ENCODE data around the gene HDGF. TPM values are rescaled to one million over a fixed set of nuclear protein-coding genes. Genes with fewer than 3 reads are reported as not detected.

Gene HDGF
- total and polyA plus RNA-seq, 9 of the 15 experiments (the other 6 are each of a cell fraction or from before 2014, with no cell fraction given): 38.8 to 601 (median 400) TPM

DNA sequence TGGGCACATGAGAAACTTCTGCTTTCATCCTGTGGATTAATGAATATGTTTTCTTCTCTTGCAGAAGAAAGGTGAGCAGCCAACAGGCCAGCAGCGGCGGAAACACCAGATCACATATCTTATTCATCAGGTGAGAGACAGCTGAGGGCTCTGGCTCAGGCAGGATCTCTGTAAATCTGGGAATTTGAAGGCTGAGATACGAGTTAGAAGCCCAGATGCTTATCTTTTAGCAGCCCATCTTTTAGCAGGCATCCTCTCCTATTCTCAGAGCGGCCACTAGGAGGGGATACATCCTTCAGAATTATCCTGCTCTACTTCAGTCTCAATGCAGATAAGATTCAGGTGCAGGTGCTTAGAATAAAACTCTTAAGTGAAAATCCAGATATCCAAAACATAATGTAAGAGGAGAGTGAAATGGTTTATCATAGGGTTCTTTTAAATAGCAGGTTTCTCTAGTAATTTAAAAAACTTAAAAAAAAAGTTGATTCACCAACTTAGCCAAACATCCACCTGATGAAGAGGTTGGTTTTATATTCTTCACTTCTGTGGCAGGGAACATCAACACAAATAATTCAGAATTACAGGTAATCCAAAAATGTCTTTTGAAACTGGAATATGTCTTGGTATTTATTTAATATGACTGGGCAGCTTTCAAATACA, 45.9 kb upstream of the HDGF start (continued):
- no peak for TF ChIP-seq ETV6 (IDR thresholded peaks at IDR 0.05; ENCODE audit: borderline replicate concordance in 1 of 2, low read depth in 2 of 2, low read length in 1 of 2)
- no peak for TF ChIP-seq ETV6 (CRISPR knock-in tag; IDR thresholded peaks at IDR 0.05; ENCODE audit: borderline replicate concordance)
- no peak for TF ChIP-seq SREBF1 (IDR thresholded peaks at IDR 0.05; ENCODE audit: borderline replicate concordance, low read depth, low read length)
- no peak for TF ChIP-seq KDM5B (IDR thresholded peaks at IDR 0.05; ENCODE audit: insufficient replicate concordance, low read depth, low read length)
- TF ChIP-seq ZBED1 (IDR thresholded peaks at IDR 0.05): no peak
- no peak for TF ChIP-seq LARP7 (IDR thresholded peaks at IDR 0.05)
- no peak for TF ChIP-seq SMARCE1 (IDR thresholded peaks at IDR 0.05)
- no peak for TF ChIP-seq ZNF217 (CRISPR knock-in tag; IDR thresholded peaks at IDR 0.05)
- no peak for TF ChIP-seq EHMT2 (IDR thresholded peaks at IDR 0.05)
- TF ChIP-seq NBN (IDR thresholded peaks at IDR 0.05; ENCODE audit: low read depth): peak; percentile 48; the same call in 1 of the 2 replicates
- TF ChIP-seq, protein P1, sequence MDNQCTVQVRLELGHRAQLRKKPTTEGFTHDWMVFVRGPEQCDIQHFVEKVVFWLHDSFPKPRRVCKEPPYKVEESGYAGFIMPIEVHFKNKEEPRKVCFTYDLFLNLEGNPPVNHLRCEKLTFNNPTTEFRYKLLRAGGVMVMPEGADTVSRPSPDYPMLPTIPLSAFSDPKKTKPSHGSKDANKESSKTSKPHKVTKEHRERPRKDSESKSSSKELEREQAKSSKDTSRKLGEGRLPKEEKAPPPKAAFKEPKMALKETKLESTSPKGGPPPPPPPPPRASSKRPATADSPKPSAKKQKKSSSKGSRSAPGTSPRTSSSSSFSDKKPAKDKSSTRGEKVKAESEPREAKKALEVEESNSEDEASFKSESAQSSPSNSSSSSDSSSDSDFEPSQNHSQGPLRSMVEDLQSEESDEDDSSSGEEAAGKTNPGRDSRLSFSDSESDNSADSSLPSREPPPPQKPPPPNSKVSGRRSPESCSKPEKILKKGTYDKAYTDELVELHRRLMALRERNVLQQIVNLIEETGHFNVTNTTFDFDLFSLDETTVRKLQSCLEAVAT (IDR thresholded peaks at IDR 0.05): no peak
- TF ChIP-seq DMBX1 (CRISPR knock-in tag; IDR thresholded peaks at IDR 0.05; ENCODE audit: borderline replicate concordance): no peak
- TF ChIP-seq GABPB2 (CRISPR knock-in tag; conservative IDR thresholded peaks at IDR 0.05): no peak
- TF ChIP-seq ELF4 (CRISPR knock-in tag; IDR thresholded peaks at IDR 0.05): no peak
- no peak for TF ChIP-seq TRIM28 (IDR thresholded peaks at IDR 0.05)
- TF ChIP-seq EWSR1 (IDR thresholded peaks at IDR 0.05; ENCODE audit: borderline replicate concordance, low read depth, partially characterized antibody): no peak
- no peak for TF ChIP-seq YBX1 (IDR thresholded peaks at IDR 0.05)
- TF ChIP-seq RBM17 (IDR thresholded peaks at IDR 0.05; ENCODE audit: borderline replicate concordance, low read depth, low read length): no peak
- TF ChIP-seq, protein P2, sequence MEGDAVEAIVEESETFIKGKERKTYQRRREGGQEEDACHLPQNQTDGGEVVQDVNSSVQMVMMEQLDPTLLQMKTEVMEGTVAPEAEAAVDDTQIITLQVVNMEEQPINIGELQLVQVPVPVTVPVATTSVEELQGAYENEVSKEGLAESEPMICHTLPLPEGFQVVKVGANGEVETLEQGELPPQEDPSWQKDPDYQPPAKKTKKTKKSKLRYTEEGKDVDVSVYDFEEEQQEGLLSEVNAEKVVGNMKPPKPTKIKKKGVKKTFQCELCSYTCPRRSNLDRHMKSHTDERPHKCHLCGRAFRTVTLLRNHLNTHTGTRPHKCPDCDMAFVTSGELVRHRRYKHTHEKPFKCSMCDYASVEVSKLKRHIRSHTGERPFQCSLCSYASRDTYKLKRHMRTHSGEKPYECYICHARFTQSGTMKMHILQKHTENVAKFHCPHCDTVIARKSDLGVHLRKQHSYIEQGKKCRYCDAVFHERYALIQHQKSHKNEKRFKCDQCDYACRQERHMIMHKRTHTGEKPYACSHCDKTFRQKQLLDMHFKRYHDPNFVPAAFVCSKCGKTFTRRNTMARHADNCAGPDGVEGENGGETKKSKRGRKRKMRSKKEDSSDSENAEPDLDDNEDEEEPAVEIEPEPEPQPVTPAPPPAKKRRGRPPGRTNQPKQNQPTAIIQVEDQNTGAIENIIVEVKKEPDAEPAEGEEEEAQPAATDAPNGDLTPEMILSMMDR (IDR thresholded peaks at IDR 0.05 in 2 of 3, conservative IDR thresholded peaks at IDR 0.05 in 1 of 3; ENCODE audit: insufficient read depth in 2 of 3, low read depth in 1 of 3, low read length in 3 of 3): peak; percentile 70 to 91 (median 85)
- peak; percentile 3; the same call in 1 of the 2 replicates for TF ChIP-seq CBFA2T3 (IDR thresholded peaks at IDR 0.05)
- peak; percentile 27 to 55; a peak in 2 of 4 replicates for TF ChIP-seq KDM1A (IDR thresholded peaks at IDR 0.05)
- TF ChIP-seq, protein P3, sequence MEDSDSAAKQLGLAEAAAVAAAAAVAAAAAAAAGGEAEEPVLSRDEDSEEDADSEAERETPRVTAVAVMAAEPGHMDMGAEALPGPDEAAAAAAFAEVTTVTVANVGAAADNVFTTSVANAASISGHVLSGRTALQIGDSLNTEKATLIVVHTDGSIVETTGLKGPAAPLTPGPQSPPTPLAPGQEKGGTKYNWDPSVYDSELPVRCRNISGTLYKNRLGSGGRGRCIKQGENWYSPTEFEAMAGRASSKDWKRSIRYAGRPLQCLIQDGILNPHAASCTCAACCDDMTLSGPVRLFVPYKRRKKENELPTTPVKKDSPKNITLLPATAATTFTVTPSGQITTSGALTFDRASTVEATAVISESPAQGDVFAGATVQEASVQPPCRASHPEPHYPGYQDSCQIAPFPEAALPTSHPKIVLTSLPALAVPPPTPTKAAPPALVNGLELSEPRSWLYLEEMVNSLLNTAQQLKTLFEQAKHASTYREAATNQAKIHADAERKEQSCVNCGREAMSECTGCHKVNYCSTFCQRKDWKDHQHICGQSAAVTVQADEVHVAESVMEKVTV (CRISPR knock-in tag; IDR thresholded peaks at IDR 0.05): peak; percentile 85
- TF ChIP-seq ZC3H11A (IDR thresholded peaks at IDR 0.05; ENCODE audit: low read depth, low read length): 0 out of 2 replicates have a peak, but pooled peaks have one; percentile 42
- TF ChIP-seq SREBF2 (CRISPR knock-in tag; IDR thresholded peaks at IDR 0.05): no peak
- no peak for TF ChIP-seq MCM3 (IDR thresholded peaks at IDR 0.05)
- peak; percentile 70 for TF ChIP-seq SMC3 (conservative IDR thresholded peaks at IDR 0.05; ENCODE audit: insufficient read depth, low read depth, low read length)
- no peak for TF ChIP-seq HEY1 (CRISPR knock-in tag; IDR thresholded peaks at IDR 0.05; ENCODE audit: borderline replicate concordance)

Measured in K562 (cell line).